Left ventricle myocardium inferior (tissue), 1 donor: ENCODE data around the gene LRP4. TPM values are rescaled to one million over a fixed set of nuclear protein-coding genes. Genes with fewer than 3 reads are reported as not detected.

ENCODE experiments used
- DNase-seq: peaks from one replicate; pipeline ENCODE4 v3.0.0-alpha.2; 2020
- H3K27ac ChIP-seq: fragments of 200-600 bp; replicated peaks from 2 replicates; pipeline ENCODE4 v1.8.0; 2021
- H3K27me3 ChIP-seq: fragments of 200-600 bp; 2 replicates; pipeline ENCODE4 v1.8.0; 2021; ENCODE audit warnings: low read depth
- H3K36me3 ChIP-seq: fragments of 200-600 bp; 2 replicates; pipeline ENCODE4 v1.8.0; 2021
- H3K4me1 ChIP-seq: fragments of 200-600 bp; 2 replicates; pipeline ENCODE4 v1.8.0; 2021
- H3K4me3 ChIP-seq: fragments of 200-600 bp; 2 replicates; pipeline ENCODE4 v1.8.0; 2021; ENCODE audit warnings: mild to moderate bottlenecking, moderate library complexity
- H3K9me3 ChIP-seq: fragments of 200-600 bp; replicated peaks from 2 replicates; pipeline ENCODE4 v1.8.0; 2021
- CTCF ChIP-seq: fragments of 200-600 bp; IDR thresholded peaks from 2 replicates; pipeline ENCODE4 v1.8.0; 2021; ENCODE audit warnings: antibody characterized with exemption, mild to moderate bottlenecking, borderline replicate concordance
- intact Hi-C: fragments of 100-400 bp; cut with micrococcal nuclease; formaldehyde crosslinking; loops from one replicate; pipeline ENCODE4 v1.11.0; 2022
- total RNA-seq: library from RNA; stranded (reverse); fragmentation: NEBNext Ultra II Directional; extraction: Animal tissue kit (Norgen Biotek cat#: 25700); gene quantifications from one replicate; pipeline ENCODE4 v1.2.1, GENCODE V29; 2021
- donor health status: DM: no; HTN: yes; CAD: no; lungs with severe emphysema.

LRP4 gene
- total RNA-seq, 1 donor from 2014 or later, result 22.0 TPM

GRCh38 chr11:46902694-46903093 is 15.7 kb downstream of the LRP4 start:
- peaks cover 22% of the 10 kb centered on the region for H3K4me1 ChIP-seq
- H3K36me3 ChIP-seq, result peaks cover 14% of the 10 kb centered on the region
- intact Hi-C loops, result no loop called here
- no peaks in the 10 kb centered on the region for H3K27me3 ChIP-seq
- no peak for TF ChIP-seq CTCF
- DNase-seq, result no peak
- no peak overlapping the region for H3K4me3 ChIP-seq
- H3K9me3 ChIP-seq, result no peaks in the 10 kb centered on the region
- H3K27ac ChIP-seq, result no peak overlapping the region

GRCh38 chr11:46901156-46901555 is 17.2 kb downstream of the LRP4 start:
- no peak for TF ChIP-seq CTCF
- no peak overlapping the region for H3K4me3 ChIP-seq
- intact Hi-C loops, result no loop called here

GRCh38 chr11:46900091-46900746 is 18.1 kb downstream of the LRP4 start:
- H3K4me3 ChIP-seq, result no peak overlapping the region
- H3K36me3 ChIP-seq, result peaks cover 14% of the 10 kb centered on the region
- H3K9me3 ChIP-seq, result no peaks in the 10 kb centered on the region
- H3K27ac ChIP-seq, result no peak overlapping the region
- H3K27me3 ChIP-seq, result no peaks in the 10 kb centered on the region
- TF ChIP-seq CTCF, result no peak
- H3K4me1 ChIP-seq, result peaks cover 36% of the 10 kb centered on the region
- intact Hi-C loops, result no loop called here
- DNase-seq, result no peak

More at GRCh38 chr11:46901156-46901555, 17.2 kb downstream of the LRP4 start:
- no peak for DNase-seq
- Histone ChIP-seq H3K27me3 (no peaks in the 10 kb centered on the region), H3K4me1 (peaks cover 28% of the 10 kb centered on the region), H3K36me3 (peaks cover 14% of the 10 kb centered on the region), H3K9me3 (no peaks in the 10 kb centered on the region), H3K27ac (no peak overlapping the region)

- no peak for TF ChIP-seq CTCF
- intact Hi-C loops, result no loop called here
These were observed 18.8 kb downstream of the LRP4 start for GRCh38 chr11:46899501-46900025.

GRCh38 chr11:46898396-46899095 is 19.8 kb downstream of the LRP4 start:
- no peak for TF ChIP-seq CTCF
- Histone ChIP-seq H3K27me3 (no peaks in the 10 kb centered on the region), H3K36me3 (peaks cover 22% of the 10 kb centered on the region), H3K27ac (no peak overlapping the region), H3K4me3 (no peak overlapping the region), H3K4me1 (peaks cover 27% of the 10 kb centered on the region), H3K9me3 (no peaks in the 10 kb centered on the region)
- intact Hi-C loops, result no loop called here
- no peak for DNase-seq

More at GRCh38 chr11:46899501-46900025, 18.8 kb downstream of the LRP4 start:
- H3K27ac ChIP-seq, result no peak overlapping the region
- H3K27me3 ChIP-seq, result no peaks in the 10 kb centered on the region
- H3K36me3 ChIP-seq, result peaks cover 19% of the 10 kb centered on the region
- peaks cover 36% of the 10 kb centered on the region for H3K4me1 ChIP-seq
- DNase-seq, result no peak
- H3K9me3 ChIP-seq, result no peaks in the 10 kb centered on the region
- H3K4me3 ChIP-seq, result no peak overlapping the region
